ENCODE results near the gene FARSB.

Gene FARSB

GRCh38 chr2:222655787-222656525, at the start of gene FARSB:
FARSB (minus strand) TSS chr2:222656092; CDS start chr2:222656073, 19 bp downstream.
- no peak for TF ChIP-seq CTCF (conservative IDR thresholded peaks at IDR 0.05; ENCODE audit: low read depth, low read length)
- peaks cover 50% of the 10 kb centered on the region for H3K79me2 ChIP-seq (ENCODE audit: insufficient read depth, low read depth)
- peak within 1 kb of the TSS; percentile 74 for H3K4me3 ChIP-seq (IDR thresholded peaks at IDR 0.05; ENCODE audit: insufficient read depth, low read depth, low read length)
- H3K4me1 ChIP-seq (ENCODE audit: low read depth, poor library complexity, severe bottlenecking): peaks cover 43% of the 10 kb centered on the region
- peak within 1 kb of the TSS; percentile 93 for H3K27ac ChIP-seq
- H3K9ac ChIP-seq: peak within 1 kb of the TSS; percentile 82
- no peaks in the 10 kb centered on the region for H4K20me1 ChIP-seq (ENCODE audit: insufficient read depth)
- H3K4me2 ChIP-seq: peak within 1 kb of the TSS; percentile 91
- H3K36me3 ChIP-seq (ENCODE audit: insufficient read depth): no peaks in the 10 kb centered on the region
- peak within 1 kb of the TSS; percentile 64 for H2AFZ ChIP-seq (ENCODE audit: low read depth)
- no peaks in the 10 kb centered on the region for H3K27me3 ChIP-seq (ENCODE audit: insufficient read depth, low read depth)

GRCh38 chr2:222703886-222704285, 48.0 kb upstream of the FARSB start:
- no peaks in the 10 kb centered on the region for H3K36me3 ChIP-seq (ENCODE audit: insufficient read depth)
- H3K9ac ChIP-seq: no peak overlapping the region
- H3K27me3 ChIP-seq (ENCODE audit: insufficient read depth, low read depth): no peaks in the 10 kb centered on the region
- H3K4me3 ChIP-seq (IDR thresholded peaks at IDR 0.05; ENCODE audit: insufficient read depth, low read depth, low read length): no peak overlapping the region
- no peaks in the 10 kb centered on the region for H4K20me1 ChIP-seq (ENCODE audit: insufficient read depth)
- no peak overlapping the region for H3K4me2 ChIP-seq
- no peak for TF ChIP-seq CTCF (conservative IDR thresholded peaks at IDR 0.05; ENCODE audit: low read depth, low read length)
- no peak overlapping the region for H2AFZ ChIP-seq (ENCODE audit: low read depth)
- H3K4me1 ChIP-seq (ENCODE audit: low read depth, poor library complexity, severe bottlenecking): peaks cover 3% of the 10 kb centered on the region
- no peak overlapping the region for H3K27ac ChIP-seq
- H3K79me2 ChIP-seq (ENCODE audit: insufficient read depth, low read depth): no peaks in the 10 kb centered on the region

GRCh38 chr2:222703091-222703490, 47.2 kb upstream of the FARSB start:
- no peaks in the 10 kb centered on the region for H3K79me2 ChIP-seq (ENCODE audit: insufficient read depth, low read depth)
- H3K9ac ChIP-seq: no peak overlapping the region
- H3K27me3 ChIP-seq (ENCODE audit: insufficient read depth, low read depth): no peaks in the 10 kb centered on the region
- no peak overlapping the region for H3K4me2 ChIP-seq
- H2AFZ ChIP-seq (ENCODE audit: low read depth): no peak overlapping the region
- H3K27ac ChIP-seq: no peak overlapping the region
- H3K4me3 ChIP-seq (IDR thresholded peaks at IDR 0.05; ENCODE audit: insufficient read depth, low read depth, low read length): no peak overlapping the region
- no peaks in the 10 kb centered on the region for H3K4me1 ChIP-seq (ENCODE audit: low read depth, poor library complexity, severe bottlenecking)
- H4K20me1 ChIP-seq (ENCODE audit: insufficient read depth): no peaks in the 10 kb centered on the region
- no peaks in the 10 kb centered on the region for H3K36me3 ChIP-seq (ENCODE audit: insufficient read depth)
- no peak for TF ChIP-seq CTCF (conservative IDR thresholded peaks at IDR 0.05; ENCODE audit: low read depth, low read length)

GRCh38 chr2:222701721-222702131, 45.8 kb upstream of the FARSB start:
- no peak overlapping the region for H3K27ac ChIP-seq
- no peaks in the 10 kb centered on the region for H3K79me2 ChIP-seq (ENCODE audit: insufficient read depth, low read depth)
- H3K4me1 ChIP-seq (ENCODE audit: low read depth, poor library complexity, severe bottlenecking): no peaks in the 10 kb centered on the region
- no peak for TF ChIP-seq CTCF (conservative IDR thresholded peaks at IDR 0.05; ENCODE audit: low read depth, low read length)
- H3K9ac ChIP-seq: no peak overlapping the region
- H4K20me1 ChIP-seq (ENCODE audit: insufficient read depth): no peaks in the 10 kb centered on the region
- H3K4me2 ChIP-seq: no peak overlapping the region
- H3K4me3 ChIP-seq (IDR thresholded peaks at IDR 0.05; ENCODE audit: insufficient read depth, low read depth, low read length): no peak overlapping the region
- no peak overlapping the region for H2AFZ ChIP-seq (ENCODE audit: low read depth)
- H3K27me3 ChIP-seq (ENCODE audit: insufficient read depth, low read depth): no peaks in the 10 kb centered on the region
- no peaks in the 10 kb centered on the region for H3K36me3 ChIP-seq (ENCODE audit: insufficient read depth)

All from KMS-11 (cell line).